ENCODE results near the gene ECT2L.

- TF ChIP-seq, protein P1, sequence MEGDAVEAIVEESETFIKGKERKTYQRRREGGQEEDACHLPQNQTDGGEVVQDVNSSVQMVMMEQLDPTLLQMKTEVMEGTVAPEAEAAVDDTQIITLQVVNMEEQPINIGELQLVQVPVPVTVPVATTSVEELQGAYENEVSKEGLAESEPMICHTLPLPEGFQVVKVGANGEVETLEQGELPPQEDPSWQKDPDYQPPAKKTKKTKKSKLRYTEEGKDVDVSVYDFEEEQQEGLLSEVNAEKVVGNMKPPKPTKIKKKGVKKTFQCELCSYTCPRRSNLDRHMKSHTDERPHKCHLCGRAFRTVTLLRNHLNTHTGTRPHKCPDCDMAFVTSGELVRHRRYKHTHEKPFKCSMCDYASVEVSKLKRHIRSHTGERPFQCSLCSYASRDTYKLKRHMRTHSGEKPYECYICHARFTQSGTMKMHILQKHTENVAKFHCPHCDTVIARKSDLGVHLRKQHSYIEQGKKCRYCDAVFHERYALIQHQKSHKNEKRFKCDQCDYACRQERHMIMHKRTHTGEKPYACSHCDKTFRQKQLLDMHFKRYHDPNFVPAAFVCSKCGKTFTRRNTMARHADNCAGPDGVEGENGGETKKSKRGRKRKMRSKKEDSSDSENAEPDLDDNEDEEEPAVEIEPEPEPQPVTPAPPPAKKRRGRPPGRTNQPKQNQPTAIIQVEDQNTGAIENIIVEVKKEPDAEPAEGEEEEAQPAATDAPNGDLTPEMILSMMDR (conservative IDR thresholded peaks at IDR 0.05 in 1 of 2, IDR thresholded peaks at IDR 0.05 in 1 of 2; ENCODE audit: low read depth in 1 of 2, low read length in 2 of 2) = no peak
- no peak for TF ChIP-seq EZH2 (IDR thresholded peaks at IDR 0.05; ENCODE audit: low read length, missing control alignments)
Measured at GRCh38 chr6:138896104-138896756, 100.3 kb downstream of the ECT2L start.
